H54 (cell line): ENCODE data around the gene ABCA2.

ENCODE experiments used
- DNase-seq: peaks from one replicate; pipeline ENCODE4 v3.0.0; 2011; ENCODE audit warnings: low spot score, mixed read lengths; ENCODE audit not compliant: insufficient read length
- FAIRE-seq: peaks from 3 replicates; lab custom pipeline; 2011; peaks lifted over from hg19 to GRCh38; lab: Jason Lieb, UNC
- POLR2A ChIP-seq: IDR thresholded peaks from 2 replicates; pipeline ENCODE4 v1.6.1; 2011; ENCODE audit warnings: low read depth, mild to moderate bottlenecking, low read length

The ABCA2 gene

GRCh38 chr9:136992819-136993369 lies 35.1 kb downstream of the ABCA2 start:
- DNase-seq (no peak), FAIRE-seq (no peak)
- TF ChIP-seq POLR2A, result peak; percentile 0; the same call in 1 of the 2 replicates

GRCh38 chr9:136991993-136992818 lies 35.8 kb downstream of the ABCA2 start, which contains the start of gene PAXX:
Gene PAXX (plus strand): TSS chr9:136992422. CDS start chr9:136992444, 22 bp downstream.
- no peak for FAIRE-seq
- peak; percentile 61 for TF ChIP-seq POLR2A

GRCh38 chr9:136990242-136990911 lies 37.7 kb downstream of the ABCA2 start:
- FAIRE-seq (no peak), DNase-seq (no peak)
- no peak for TF ChIP-seq POLR2A

More at GRCh38 chr9:136991993-136992818, 35.8 kb downstream of the ABCA2 start, which contains the start of gene PAXX:
- DNase-seq, result peak; percentile 100

GRCh38 chr9:136988872-136989271 lies 39.2 kb downstream of the ABCA2 start:
- TF ChIP-seq POLR2A, result no peak
- DNase-seq, result no peak
- FAIRE-seq, result no peak

GRCh38 chr9:136985853-136986252 lies 42.2 kb downstream of the ABCA2 start:
- no peak for DNase-seq
- no peak for FAIRE-seq
- no peak for TF ChIP-seq POLR2A

GRCh38 chr9:136985027-136985602 lies 42.9 kb downstream of the ABCA2 start:
- no peak for DNase-seq
- TF ChIP-seq POLR2A, result no peak
- no peak for FAIRE-seq

- DNase-seq, result no peak
- TF ChIP-seq POLR2A, result no peak
- FAIRE-seq, result no peak
Measured at GRCh38 chr9:136984464-136985026, 43.5 kb downstream of the ABCA2 start.

GRCh38 chr9:136983656-136984314 lies 44.3 kb downstream of the ABCA2 start:
- no peak for TF ChIP-seq POLR2A
- DNase-seq (no peak), FAIRE-seq (no peak)

- FAIRE-seq (no peak), DNase-seq (no peak)
- no peak for TF ChIP-seq POLR2A
Measured at GRCh38 chr9:136983167-136983566, 44.9 kb downstream of the ABCA2 start.

GRCh38 chr9:136982232-136983051 lies 45.6 kb downstream of the ABCA2 start, which contains the start of gene LCNL1:
Gene LCNL1 (plus strand): TSS chr9:136982993. CDS start chr9:136983587, 594 bp downstream.
- no peak for TF ChIP-seq POLR2A
- DNase-seq (no peak), FAIRE-seq (no peak)

GRCh38 chr9:136981588-136982231 lies 46.3 kb downstream of the ABCA2 start:
- peak; percentile 83 for DNase-seq

More at GRCh38 chr9:136981588-136982231, 46.3 kb downstream of the ABCA2 start:
- FAIRE-seq, result no peak
- no peak for TF ChIP-seq POLR2A
